GM19397 (cell line): ENCODE data around the gene TKTL1.

Experiments used
- ATAC-seq: cut with Tn5 transposase; IDR thresholded peaks from one replicate; pipeline ENCODE4 v1.9.1; 2021; ENCODE audit warnings: mild to moderate bottlenecking, moderate library complexity; ENCODE audit not compliant: unreplicated experiment

TKTL1 gene

DNA sequence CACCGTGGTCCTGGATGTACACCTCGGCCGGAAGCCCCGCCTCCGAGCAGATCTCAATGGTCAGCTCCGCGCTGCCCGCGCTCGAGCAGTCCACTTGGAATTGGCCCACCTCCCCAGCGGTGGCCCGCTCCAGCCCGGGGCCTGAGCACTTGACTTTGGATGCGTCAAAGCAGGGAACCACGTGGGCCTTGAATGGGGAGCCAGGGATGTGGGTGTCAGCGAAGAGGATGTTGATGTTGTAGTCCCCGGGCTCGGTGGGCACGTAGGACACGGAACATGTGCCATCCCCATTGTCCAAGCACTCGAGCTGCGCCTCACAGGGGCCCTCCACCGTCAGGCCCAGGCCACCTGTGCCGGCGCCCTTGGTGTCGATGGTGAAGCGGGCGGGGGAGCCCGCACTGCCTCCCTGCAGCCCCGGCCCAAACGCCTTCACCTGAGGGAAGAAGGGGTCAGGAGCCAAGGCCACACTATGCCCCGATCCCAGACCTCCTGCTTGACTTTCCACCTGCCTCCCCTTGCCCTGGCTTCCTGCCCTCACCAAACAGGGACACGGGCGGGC is 64.6 kb downstream of the TKTL1 start:
- no peak for ATAC-seq

DNA sequence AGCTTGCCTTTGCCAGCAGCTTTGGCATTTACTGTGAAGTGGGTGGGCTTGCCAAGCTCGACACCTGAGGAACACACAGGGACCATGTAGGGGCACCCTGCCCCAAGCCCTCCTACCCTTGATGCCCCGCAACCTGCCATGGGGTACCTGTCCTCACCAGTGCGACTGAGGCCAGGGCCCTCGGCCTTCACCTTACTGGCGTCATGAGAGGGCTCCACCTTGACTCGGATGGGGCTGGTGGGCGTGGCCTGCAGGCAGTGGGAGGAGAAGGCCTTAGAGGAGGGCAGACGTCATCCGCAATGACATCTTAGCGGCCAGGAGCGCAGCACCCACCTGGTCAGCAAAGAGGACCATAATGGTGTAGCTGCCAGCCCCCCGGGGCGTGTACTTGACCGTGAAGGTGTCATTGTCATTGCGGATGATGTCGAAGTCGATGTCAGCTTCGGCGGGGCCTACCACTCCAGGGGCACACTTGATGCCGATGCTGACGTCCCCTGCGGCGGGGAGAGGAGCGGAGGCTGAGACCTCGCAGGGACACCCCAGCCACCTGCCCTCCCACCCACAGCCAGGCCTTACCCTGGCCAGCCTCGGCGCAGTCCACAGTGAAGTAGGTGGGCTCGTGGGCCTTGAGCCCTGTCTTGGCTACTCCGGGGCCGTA is 66.6 kb downstream of the TKTL1 start:
- no peak for ATAC-seq

DNA sequence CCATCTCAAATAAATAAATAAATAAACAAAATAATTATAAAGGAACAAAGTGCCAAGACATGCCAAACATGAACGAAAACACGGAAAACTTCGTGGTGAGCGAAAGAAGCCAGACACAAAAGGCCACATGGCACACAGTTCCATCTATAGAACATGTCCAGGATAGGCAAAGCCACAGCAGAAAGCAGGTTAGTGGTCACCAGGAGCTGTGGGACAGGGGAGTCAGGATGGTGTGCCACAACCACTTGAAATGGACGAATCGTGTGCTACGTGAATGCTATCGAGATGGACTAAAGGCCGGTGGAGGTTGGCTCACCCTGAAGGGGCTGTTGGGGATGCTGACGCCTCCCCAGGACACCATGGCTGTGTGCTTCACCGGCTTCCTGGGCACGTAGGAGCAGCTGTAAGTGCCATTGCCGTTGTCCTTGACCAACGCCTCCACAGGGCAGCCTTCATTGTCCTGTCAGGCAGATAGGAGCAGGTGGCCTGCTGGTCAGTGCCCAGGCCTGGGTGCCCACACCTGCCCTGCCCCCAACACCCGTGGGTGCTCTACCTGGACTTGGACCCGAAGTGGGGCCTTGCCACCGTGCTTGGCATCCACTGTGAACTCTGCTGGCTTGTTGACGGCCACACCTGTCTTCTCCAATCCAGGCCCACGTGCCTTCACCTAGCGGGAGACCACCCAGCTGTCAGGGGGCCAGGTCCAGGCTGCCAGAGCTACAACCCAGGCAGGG is 68.3 kb downstream of the TKTL1 start:
- ATAC-seq: no peak

DNA sequence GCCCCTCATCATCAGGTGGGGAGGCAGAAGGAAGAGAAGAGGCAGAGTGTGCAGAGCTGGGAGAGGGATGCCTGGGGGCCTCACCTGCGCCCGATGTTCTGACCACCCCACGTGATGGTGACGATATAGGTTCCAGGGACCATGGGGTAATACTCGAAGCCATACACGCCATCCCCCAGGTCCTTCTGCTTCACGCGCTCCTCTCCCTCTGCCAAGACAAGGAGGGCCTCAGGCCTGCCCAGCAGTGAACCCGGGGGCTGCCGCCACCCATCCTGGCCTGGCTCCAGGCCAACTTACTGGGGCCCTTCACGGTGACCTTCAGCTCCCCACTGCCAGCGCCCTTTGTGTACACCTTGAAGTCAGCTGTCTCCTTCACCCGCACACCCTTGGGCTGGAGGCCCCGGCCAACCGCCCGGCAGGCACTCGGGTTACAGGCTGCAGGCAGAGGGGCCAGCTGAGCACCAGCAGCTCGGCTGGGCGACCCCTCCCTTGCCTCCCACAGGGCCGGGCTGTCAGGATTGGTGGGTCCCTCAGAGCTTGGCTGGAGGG is 69.5 kb downstream of the TKTL1 start:
- ATAC-seq: no peak

DNA sequence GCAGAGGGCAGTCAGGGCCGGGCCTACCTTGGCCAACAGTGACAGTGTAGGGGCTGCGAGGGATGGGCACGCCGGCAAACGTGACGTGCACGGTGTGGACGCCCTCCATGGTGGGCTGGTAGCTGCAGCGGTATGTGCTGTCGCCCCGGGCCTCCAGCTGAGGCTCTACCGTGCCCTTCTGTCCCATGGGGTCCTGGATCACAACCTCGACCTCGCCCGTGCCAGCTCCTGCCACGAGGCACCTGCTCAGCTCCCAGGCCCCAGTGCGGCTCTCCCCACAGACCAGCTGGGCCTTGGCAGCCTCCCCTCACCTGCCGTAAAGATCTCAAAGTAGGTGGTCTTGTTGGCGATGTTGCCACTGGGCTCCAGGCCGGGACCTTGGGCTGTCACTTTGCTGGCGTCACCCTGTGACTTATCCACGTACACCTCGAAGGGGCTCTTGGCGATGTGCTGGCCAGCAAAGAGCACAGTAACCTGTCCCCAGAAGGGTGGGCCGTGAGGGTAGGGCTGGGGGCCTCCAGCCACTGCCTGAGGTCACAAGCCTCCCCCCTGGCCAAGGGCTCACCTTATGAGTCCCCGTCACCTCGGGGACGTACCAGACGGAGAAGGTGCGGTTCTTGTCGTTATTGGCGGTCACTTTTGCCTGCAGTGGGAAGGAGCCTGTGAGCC is 70.5 kb downstream of the TKTL1 start:
- ATAC-seq: no peak

DNA sequence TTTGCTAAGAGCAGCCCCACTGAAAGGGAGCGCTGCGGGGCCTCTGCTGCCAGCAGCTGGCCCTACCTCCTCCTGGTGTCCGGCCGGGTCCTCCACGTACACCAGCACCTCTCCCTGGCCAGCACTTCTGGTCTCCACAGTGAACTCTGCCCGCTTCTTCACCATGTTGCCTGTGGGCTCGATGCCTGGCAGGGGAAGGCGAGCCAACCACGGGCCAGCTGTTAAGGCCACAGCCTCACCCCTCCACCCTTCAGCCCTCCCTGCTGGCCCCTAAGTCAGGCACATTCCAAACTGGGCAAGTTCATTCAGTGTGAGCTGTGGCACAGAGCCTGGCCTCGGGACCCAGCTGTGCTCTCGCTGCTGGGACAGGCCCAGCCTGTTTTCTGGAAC is 71.1 kb downstream of the TKTL1 start:
- ATAC-seq: no peak

DNA sequence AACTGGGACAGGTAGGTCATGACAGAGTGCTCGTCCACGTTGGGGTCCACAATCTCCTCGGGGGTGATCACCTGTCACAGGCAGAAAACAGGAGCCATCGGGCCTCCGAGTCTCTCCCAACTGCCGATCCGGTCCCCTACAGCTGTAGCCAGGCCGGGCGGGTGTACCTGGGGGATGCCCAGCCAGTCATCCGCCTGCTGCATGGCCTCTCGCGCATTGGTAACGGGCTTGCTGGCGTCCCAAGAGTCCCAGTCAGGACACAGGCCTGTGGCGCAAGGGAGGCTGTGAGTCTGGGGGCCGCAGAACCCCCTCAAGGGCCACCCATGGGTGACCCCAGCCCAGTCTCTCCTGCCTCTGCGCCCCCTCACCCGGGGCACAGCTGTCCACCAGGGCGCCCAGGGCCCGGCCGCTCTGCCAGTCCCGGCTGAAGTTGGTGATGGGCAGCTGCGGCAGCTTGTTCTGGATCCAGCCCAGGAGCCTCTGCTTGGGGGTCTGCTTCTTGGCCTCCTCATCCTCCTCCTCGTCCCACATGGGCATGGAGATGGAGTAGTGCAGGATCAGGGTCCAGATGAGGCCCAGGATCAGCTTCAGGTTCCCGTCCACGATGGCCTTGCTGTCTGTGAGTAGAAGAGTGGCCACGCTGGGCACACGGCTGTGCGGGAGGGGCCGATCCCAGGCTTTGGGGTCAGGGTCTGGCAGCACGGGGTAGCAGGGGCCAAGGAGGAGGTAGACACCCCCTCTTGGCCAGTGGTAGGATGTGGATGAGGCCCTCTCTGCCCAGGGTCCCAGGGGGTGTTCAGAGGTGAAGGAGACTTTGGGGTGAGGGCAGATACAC is 72.1 kb downstream of the TKTL1 start:
- ATAC-seq: no peak

DNA sequence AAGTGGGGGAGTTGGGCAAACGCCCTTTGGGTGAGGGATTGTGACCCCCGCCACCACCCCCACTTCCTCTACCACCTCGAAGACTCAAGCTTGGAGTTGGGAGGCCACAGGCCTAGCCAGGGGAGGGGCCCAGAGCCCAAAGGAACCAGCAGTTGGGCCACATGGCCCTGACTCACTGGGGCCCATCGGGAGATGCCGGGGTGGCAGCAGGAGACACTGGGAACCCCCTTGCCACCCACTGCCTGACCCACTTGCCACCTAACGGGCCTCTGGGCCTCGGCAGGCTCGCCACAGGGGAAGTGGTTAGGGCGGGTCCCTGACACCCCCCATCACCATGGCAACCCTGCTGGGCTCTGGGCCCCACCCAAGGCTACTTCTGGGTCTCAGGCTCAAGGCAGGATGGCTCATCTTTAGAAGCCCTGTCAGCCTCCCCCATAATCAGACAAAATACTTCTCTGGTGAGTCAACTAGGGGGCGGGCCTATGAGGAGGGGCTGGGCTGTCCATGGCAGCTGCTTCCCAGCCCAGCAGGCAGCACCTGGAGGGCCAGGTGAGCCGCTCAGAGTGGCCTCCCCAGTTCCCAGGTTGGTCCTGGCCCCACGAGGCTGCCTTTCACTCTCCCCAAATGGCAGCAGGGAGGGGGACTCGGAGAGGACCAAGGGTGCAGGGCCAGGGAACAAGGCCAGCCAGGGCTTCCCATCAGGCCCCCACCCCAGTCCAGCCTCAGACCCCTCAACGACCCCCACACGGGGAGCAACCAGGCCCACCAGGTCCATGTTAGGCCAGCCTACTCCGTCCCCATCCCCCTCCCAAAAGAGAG is 73.2 kb downstream of the TKTL1 start:
- ATAC-seq: no peak

DNA sequence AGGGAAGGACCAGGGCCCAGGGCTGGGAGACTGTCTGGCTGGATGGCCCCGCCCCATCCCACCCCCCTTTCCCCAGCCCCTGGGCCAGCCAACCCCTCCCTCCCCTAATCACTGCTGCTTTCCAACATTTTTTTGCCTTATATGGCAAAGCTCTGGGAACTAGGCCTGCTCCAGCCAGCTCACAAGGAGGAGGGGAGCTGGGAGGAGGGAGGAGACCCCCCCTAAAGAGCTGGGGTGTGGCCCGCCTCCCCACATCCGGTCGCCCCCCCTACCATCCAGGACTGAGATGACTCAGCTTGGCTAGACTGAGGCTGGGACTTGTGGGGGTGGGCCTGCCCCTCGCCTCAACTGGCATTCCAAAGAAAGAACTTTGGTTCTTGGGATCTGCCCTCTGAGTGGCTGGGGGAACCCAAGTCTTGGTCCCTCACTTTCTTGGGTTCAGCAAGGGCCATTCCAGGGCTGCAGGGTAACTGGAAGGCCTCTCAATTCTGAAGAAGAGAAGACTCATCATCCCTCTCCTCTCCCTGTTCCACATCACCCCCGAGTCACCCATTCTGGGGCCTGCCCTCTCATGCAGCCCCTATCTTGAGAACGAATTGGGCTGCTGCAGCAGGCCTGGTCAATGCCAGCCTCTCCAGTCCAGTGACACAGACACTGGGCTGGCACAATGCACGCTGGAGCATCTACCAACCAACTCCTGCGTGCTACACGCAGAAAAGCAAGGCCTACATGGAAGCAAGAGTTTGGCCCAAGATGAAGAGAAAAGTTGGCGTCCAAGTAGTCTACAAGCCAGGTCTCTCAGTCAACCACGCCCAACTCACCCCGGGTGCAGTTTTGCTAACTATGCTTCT is 74.1 kb downstream of the TKTL1 start:
- no peak for ATAC-seq

DNA sequence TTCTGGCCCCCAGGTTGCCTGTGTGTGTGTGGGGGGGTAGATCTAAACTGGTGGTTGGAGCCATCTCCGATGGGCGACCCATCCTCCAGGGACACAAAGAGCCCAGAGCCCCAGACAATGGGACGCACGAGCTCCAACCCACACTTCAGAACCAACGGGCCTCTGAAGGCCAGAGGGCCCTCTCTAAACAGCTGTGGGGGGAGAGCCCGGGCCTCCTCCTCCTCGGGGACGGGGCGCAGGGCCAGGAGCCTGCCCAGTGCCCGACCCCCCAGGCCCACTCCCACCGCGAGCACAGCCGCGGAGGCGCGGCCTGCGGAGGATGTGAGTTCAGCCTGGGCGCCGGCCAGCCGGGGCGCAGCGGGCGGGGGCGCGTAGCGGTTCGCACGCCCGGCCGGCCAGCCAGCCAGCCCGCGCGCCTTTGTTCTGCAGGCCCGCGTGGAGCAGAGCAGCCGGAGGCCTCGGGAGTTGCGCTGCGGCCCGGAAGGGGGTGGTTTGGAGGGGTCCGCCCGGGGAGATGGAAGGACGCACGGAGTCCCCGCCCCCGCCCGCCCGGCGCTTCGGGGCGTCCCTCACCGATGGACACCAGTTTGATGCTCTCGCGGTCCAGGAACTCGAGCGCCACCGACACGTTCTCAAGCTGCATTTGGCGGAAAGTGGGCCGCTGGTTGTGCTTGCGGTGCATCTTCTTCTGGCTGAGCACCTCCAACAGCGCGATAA is 74.9 kb downstream of the TKTL1 start:
- no peak for ATAC-seq

DNA sequence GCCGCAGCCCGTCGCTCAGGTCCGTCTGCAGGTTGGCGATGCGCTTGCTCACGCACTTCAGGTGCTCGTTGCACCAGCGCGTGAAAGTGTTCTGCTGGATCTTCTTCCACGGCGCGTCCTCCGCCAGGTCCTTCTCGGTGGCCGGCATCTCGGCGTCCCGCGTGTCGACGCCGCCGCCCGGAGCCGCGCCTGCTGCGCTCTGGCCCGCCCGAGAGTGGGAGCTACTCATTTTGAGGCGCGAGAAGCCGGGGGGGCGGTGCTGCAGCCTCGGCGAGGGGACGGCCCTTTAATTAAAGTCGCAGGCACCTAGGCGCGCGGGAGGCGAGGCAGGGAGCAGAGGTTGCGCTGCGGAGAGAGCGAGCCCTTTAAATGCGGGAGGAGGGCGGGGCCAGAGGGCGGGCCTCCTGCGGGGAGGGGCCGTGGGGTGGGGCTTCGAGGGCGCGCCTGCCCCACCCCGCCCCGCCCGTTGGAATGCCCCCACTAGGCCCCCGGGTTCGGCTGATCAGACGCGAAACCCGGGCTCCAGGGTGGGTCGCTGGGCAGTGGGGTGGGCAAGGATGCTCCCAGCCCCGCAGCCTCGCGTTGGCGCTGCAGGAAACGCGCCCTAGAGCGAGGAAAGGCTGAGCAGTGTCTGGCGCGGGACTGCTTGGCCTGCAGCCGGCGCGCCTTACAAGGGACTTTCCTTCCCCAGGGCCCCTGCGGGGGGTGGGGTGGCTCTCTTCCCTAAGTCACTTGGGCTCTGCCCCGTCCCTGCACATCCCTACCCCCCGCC is 75.6 kb downstream of the TKTL1 start:
- peak; percentile 62 for ATAC-seq

DNA sequence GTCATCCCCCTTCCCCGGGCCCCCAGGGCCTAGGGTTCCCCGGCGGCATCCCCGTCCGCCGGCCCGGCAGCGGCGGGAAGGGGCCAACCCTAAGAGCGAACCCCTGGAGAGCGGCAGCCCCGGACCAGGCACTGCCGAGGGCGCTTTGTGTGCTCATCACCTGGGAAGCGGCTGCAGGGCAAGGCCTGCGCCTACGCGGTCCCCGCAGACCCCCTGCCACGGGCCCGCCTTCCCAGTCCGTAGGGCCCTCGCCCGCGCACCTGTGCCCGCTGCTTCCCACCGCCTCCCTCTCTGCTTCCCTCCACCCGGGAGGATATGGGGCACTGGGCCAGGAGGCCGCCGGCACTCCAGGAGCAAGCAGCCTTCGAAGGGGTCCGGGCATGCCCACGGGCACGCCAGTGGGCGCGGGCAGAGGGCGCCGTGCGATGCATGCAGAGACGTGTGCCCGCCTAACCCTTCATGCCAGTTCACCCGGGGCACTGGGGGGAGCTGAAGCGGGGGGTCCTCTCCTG is 76.2 kb downstream of the TKTL1 start:
- no peak for ATAC-seq

DNA sequence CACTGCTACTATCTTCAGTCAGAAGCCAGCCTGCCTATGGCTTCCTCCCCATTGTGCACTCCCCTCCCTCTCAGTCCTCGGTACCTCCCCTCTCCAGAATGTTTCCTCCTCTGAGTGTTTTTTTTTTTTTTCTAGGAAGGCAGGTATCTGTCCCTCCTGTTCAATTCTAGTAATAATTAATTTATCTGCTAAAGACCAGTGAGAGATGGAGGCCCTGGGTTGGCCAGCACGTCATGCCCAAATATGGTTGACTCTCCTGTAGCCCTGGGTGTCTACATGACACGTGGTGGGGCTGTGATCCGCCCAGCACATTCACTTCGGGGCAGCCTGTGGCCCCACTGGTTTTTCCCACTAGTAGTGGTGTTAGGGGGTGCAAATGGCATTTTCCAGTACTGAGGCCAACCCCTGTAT is 77.0 kb downstream of the TKTL1 start:
- no peak for ATAC-seq

DNA sequence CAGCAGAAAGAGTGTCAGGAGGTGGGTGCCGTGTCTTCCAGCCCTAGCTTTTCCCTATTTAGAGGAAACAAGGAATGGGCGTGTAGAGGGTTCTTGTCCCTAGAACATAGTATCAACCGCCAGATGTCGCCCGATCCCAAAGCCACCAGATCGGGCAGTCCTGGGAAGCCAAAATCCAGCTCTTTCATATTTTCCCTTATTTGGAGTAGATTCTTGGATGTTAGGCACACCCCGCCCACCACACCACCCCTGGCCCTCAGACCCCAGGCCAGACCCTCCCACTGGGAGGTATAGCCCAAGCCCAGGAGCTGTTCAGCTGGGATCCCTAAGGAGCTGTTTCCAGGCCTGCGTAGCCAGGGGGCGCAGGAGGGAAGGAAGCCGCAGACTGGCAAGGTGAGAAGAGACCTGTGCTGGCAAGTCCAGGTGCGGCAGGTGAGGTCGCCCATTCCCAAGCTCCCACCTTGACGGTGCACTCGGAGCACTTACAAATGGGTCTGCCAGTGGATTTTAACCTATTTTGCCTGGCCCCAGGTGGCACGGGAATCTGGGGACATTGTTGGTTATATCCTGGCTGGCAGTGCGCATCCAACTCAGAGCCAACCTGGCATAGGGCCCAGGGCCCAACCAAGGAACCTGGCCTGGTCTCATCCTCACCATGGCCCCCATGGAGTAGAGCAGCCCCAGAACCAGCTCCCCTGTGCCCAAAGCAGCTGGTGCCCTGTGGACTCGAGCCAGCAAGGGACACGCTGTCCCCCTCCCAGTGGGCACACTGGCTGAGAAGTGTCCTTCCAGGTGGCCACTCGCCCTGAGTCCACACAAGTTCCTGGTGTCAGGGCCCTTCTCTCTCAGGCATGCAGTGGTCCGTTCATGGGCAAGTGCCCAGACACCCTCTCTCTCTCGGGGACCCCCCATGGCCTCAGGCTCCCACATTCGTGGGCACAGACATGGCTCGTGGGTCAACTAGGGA is 78.0 kb downstream of the TKTL1 start:
- ATAC-seq: no peak

DNA sequence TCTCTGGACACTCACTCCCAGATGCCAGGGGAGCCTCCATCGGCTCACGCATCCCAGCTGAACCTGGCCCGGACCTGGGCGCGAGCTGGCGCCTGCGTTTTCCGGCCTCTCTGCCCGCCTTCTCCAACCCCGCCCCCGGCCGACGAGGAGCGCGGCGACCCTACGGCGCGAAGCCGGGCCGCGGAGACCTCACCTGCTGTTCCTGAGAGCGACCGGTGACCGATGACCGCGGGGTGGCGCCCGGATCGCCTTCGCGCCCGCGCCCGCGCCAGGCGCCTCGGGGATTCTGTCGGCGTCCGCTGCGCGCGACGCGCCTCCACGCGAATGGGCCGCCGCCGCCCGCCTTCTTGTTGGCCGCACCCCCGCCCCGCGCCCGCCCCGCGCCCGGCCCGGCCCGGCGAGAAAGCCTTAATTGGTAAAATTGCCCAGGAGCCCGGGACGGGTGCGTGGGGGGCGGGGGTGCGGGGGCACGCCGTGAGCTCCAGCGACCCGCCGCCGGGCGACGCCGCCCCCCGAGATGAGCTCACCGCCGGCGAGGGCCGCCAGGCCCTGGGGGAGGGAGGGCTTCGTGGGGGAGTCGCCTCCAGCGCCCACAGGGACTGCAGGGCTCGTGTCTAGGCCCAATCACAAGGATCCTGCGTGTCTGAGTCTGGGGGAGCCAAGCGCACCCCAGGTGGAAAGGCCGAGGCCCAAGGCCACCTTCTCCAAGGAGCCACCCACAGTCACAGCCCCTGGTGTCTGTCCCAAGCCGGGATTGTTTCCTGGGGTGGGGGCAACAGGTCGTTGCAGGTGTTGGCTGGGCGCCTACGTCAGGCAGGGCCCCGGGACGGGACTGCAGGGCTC is 78.9 kb downstream of the TKTL1 start, which contains the start of gene FLNA:
Gene FLNA, minus strand, starts transcription at position 322 of the 843 bp plus-strand sequence. CDS start 3,389 bp downstream, outside the sequence.
- no peak for ATAC-seq
